Measurements from ENCODE around the gene TRIM37.
"Not testable (repeated sequence)": the region's sequence is repeated elsewhere in the genome, so short reads cannot be mapped to it uniquely, and the experiment has no call there.

The TRIM37 gene

DNA sequence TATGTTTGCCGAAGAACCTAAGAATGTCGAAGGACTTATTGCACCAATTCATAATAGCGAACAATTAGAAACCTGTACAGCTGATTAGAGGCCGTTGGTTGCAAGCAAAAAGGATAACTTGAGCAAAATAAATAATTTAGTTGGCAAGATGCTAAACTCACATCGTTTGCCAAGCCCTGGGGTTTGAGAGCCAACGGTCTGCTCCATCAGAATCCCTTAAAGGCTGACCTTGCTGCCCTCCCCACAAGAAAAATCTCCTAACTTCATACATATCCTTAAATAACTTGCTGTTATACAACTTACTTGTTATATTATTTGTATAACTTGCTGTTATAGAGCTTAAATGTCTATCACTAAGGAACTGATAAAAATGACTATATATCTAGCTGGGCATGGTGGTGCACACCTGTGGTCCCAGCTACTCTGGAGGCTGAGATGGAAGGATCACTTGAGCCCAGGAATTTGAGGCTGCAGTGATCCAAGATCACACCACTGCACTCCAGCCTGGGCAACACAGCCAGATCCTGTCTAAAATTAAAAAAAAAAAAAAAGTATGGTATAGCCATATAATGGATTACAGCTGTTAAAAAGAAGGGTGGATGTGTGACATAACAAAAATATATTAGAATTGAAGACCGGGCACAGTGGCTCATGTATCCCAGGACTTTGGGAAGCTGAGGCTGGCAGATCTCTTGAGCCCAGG, 1.9 kb upstream of the TRIM37 start:
- no peak for FAIRE-seq

DNA sequence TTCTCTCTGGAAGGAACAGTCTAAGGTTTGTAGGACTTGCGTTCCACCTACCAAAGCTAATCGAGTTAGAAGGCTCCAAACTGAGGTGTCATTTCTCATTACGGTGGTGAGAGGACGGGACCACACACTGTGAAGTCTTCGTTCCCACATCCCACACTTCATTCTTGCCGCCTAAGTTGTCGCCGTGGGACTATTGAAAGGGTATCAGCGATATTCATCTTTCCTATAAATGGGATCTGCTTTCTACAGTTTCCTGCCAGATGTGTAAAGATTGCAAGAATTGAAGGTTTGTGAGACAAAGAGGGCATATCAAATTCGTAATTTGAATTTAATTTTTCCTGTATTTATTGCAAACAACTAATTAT, 608 bp upstream of the TRIM37 start:
- no peak for FAIRE-seq

DNA sequence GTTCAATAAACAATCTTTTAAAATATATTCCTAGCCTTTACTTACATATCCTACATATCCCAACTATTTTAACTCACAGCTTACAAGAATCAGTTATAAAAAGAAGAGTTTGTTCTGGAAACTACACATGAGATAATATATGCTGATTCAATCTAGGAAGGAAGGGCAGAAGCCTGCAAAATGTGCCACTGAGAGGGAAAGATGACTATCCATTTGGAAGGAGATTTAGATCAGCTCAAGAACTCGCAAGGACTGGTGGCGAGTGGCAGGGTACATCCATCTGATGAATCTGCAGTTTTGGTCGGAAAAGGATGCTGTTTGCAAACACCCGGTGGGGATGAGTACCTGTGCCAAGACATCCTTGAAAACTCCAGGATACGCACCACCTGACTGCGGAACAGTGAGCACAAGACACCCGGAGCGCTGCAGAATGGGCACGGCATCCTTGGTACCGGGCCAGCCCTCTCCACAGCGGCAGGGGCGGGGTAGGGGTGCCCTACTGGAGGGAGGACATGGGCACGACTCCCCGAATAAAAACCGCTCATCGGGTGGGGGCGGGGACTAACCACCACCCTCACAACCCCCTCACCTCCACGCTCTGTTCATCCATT, 723 bp downstream of the TRIM37 start:
- no peak for FAIRE-seq

DNA sequence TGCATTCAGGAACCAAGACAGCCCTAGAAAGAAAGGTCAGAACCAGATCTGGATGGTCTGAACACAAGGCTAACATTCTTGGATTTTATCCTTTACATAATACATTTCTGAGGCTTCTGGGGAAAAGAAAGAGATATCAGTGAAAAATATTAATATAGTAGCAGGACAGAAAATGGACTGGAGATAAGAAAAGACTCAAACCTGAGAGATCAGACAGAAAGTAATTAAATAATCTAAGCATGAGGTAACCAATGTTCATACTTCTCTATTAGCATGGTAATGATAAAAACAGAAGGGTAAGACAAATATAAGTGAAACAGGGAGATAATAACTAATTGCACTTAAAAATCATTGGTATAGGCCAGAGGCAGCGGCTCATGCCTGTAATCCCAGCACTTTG, 5.5 kb downstream of the TRIM37 start:
- no peak for FAIRE-seq

DNA sequence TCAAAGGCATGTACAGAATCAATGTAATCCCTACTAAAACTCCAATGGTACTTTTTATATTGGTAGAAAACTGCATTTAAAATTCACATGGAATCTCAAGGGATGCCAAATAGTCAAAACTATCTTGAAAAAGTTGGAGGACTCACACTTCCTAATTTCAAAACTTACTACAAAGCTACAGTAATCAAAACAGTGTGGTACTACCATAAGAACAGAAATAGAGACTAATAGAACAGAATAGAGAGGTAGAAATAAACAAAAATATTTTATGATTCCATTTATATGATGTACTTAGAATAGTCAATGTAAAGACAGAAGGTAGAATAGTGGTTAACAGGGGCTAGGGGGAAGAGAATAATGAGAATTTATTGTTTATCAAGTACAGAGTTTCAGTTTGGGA, 8.8 kb downstream of the TRIM37 start:
- no peak for FAIRE-seq

DNA sequence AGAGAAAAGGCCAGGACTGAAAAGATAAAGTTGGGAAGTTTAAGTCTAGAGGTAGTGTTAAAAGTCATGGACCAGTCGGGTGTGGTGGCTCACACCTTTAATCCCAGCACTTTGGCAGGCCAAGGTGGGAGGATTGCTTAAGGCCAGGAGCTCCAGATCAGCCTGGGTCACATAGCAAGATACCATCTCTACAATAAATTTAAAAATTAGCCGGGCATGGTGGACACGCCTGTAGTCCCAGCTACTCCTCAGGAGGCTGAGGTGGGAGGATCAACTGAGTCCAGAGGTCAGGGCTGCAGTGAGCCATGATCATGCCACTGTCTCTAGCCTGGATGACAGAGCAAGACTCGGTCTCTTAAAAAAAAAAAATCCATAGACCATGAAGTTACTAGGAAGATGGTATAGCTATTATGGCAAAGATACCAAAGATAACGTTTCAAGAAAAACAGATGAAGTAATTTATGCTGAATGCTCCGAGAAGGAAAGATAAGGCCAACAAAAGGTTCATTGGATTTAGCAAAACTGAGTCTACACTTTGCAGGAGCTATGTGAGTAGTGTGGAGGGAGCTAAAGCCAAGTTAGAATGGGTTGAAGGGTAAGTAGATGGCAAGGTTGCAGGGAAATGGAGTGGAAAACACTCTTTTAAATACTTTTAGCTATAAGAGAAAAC, 11.7 kb downstream of the TRIM37 start:
- no peak for FAIRE-seq

DNA sequence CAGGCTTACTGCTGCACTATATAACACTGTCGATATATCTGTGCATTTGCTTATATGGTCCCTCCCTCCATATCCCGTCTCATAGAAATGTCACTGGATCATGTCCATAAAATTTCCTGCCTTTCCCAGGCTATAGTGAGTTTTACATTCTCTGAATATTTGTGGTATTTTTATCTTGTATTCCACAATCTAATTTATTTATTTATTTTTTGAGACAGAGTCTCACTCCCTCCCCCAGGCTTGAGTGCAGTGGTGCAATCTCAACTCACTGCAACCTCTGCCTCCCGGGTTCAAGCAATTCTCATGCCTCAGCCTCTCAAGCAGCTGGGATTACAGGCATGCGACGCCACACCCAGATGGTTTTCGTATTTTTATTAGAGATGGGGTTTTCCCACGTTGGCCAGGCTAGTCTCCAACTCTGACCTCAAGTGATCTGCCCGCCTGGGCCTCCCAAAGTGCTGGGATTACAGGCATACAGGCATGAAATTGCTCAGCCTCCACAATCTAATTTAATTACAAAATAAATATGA, 12.9 kb downstream of the TRIM37 start:
- FAIRE-seq = no peak

DNA sequence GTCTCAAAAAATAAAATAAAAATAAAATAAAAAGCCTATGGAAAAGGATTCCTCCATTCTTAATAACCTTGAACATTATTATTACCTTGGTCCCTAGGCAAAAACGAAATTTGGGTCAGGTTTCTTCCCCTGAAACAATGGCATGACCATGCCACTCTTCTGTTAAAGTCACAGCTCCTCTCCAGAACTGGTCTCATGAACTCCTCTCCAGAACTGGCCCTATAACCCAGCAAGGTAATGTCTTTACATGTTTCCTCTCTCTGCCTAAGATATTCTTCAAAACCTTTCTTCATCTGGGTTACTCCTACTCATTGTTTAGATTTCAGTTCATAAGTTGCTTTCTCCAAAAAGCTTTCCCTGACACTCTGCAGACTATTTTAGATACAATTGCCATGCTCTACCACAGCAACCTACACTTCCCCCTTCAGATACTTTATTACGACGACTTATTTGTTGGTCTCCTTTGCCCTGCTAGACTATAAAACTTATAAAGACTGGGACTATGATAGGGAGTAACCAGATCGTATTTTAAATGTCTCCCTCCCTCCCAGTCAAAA, 13.5 kb downstream of the TRIM37 start:
- no peak for FAIRE-seq

DNA sequence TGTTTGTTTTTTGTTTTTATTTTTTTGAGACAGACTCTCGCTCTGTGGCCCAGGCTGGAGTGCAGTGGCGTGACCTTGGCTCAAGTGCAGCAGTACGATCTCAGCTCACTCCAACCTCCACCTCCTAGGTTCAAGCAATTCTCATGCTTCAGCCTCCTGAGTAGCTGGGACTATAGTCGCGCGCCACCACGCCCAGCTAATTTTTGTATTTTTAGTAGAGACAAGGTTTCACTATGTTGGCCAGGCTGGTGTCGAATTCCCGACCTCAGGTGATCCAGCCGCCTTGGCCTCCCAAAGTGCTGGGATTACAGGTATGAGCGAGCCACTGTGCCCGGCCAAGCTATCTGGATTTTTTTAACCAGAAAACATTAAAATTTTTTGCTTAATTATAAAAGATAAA, 16.1 kb downstream of the TRIM37 start:
- not testable (repeated sequence) for FAIRE-seq

DNA sequence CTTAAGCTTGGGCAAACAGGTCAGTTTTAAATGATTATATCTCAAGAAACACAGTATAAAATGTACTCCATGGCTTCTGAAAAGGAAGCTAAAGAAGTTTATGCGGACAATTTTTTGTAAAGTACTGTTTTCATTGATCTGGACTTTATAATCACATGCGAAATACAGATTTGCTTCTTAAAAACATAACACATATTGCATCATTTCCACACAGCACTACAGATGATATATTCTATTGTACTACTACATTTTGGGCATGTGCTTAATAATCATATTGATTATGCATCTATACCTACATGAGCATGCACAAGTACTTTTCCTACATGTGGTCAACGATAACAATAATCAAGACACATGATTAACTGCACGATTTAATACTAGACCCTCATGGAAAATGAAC, 22.5 kb downstream of the TRIM37 start:
- FAIRE-seq = no peak

DNA sequence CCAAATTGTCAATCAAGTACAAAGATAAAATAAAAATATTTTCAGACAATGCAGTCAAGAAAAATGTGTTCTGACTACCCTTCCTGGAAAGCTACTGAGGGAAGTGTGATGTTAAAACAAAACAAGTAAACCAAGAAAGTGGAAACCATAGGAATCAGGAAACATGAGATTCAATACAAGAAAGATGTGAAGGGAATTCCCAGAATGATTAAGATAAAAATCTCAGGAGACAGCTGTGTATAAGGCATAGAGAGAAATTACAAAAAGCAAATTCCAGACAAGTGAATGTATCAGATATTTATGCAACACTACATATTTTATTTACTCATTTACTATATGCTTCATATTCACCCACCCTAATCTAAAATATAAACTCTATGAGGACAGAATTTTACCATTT, 32.2 kb downstream of the TRIM37 start:
- FAIRE-seq = no peak

DNA sequence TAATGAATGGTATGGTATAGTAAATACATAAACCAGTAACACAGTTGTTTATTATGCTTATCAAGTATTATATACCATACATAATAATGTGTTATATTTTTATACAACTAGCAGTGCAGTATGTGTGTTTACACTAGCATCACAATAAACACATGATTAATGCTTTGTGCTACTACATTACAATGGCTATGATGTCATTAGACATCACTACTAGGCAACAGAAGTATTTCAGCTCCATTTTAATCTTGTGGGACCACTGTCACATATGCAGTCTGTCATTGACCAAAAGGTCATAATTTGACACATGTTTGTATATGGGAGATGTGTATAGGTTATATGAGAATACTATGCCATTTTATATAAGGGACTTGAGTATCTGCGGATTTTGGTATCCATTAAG, 32.7 kb downstream of the TRIM37 start:
- no peak for FAIRE-seq

DNA sequence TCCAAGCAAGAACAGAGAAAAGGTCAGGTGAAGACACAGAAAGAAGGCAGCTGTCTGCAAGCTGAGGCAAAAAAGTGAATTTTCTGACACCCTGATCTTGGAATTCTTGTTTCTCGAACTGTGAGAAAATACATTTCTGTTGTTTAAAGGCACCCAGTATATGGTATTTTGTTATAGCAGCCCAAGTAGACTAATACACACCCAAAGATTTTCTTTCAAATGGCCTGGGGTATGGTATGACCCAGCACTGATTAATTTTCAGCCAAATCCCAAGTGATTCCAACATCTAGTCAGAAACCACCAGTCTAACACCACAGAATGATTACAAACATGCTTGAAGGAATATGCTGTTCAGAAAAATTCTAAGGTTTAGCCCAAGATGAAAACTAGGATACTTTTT, 36.8 kb downstream of the TRIM37 start:
- no peak for FAIRE-seq

DNA sequence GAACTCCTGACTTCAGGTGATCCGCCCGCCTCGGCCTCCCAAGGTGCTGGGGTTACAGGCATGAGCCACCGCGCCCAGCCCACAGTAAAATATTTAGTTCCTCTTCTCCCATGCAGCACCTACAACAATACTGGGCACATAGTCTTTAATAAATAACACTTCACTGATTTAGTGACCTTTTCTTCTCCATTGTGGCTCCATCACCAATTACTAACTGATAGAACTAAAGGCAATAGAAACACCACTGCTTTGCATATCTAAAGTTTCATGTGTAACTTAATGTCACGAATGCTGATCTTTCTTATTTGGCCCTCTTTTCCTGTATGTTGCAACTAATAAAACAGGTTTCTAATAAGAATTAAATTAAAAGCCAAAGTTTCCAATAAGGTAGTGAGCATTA, 38.9 kb downstream of the TRIM37 start:
- no peak for FAIRE-seq

DNA sequence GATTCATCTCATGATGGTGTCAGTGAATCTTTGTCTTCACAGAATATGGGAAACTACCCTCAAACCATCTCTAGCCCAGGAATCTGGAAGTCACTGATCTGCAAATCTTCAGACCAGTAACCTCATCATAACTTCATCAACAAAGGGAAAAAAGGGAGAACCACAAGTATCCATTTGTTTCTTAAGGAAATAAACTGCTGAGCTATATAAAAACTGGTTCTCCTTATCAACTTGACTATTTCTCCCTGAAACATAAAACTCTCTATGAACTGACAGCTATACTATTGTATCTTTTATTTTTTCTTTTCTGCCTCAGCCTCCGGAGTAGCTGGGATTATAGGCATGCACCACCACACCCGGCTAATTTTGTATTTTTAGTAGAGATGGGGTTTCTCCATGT, 39.3 kb downstream of the TRIM37 start:
- FAIRE-seq = no peak

DNA sequence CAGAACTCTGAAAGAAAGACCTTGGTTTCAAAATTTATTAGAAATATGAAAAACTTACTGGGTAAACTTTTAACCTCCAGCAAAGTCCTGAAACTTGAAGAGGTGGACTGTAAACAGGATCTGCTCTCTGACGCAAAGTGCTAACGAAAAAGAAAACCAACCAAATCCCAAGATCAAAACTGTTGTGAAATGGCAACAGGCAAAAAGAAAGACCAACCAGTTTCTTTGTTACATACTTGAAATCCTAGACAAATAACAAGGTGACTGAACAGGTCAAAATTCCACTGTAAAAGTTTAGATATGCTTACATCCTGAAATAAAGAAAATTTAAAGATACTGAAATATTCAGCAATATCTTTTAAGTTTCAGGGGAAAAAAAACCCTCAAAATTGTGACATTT, 44.2 kb downstream of the TRIM37 start:
- FAIRE-seq = no peak

DNA sequence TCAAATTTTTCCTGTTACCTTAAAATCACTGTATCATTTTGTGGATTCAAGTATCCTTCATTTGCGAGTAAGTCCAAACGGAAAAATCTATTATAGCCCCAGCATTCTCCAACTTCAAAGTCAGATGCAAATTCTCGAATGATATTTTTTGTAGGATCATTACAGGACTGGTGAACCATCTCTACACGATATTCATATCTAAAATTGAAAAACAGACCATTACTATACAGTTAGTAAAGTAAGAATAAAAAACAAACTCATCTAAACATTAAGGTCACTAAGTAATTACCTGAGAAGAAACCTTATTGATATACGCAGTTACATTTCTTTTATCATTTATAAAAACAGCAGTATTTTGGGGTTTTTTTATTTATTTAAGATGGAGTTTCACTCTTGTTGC, 49.8 kb downstream of the TRIM37 start:
- FAIRE-seq = no peak

DNA sequence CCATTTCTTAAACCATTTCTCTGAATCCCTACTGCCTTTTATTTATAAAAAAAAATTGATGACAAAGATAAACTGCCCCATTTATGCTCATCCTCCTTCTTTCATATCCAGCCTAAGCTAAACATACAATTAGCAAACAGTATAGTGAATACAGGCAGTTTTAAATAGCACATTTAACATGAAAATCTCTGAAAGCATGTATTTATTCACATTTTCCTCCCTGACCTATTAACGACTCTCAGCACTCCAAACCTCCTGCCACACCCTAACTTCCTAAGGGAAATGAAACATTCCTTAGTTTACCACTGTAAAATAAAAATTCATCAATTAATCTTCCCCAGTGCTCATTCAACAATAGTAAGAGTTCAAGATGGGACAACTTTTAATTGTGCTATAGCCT, 56.9 kb downstream of the TRIM37 start:
- no peak for FAIRE-seq

DNA sequence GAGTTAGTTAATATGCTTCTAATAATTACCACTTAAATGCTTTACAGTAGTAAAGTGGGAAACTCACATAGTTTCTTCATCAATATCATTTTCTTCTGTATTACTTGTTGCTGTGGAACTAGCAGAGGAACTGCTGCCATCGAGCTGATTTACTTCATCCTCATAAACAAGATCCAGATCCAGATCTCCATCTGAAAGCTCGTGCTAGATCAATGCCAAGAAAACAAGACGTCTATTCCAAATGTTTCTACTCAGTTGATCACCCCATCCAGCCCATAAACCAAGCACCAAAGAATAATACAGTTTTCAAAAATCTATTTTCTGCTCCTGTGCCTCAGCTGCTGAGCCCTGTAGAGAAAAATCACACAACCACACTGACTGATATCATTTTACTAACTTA, 59.1 kb downstream of the TRIM37 start:
- FAIRE-seq = no peak

DNA sequence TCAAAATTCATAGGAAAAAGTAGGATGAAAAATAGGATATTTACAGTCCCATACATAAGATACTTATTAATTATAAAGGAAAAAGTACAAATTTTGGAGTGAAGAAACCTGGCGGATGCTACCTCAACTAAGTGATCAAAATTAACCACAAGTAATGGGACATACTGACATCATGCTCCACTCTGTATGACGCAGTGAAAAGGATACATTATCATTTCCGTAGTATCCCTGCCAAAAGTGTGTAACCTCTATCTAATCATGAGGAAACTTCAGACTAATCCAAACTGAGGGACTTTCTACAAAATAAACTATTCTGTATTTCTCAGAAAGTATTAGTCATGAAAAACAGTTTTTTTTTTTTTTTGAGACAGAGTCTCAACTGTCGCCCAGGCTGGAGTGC, 60.5 kb downstream of the TRIM37 start:
- FAIRE-seq = no peak

DNA sequence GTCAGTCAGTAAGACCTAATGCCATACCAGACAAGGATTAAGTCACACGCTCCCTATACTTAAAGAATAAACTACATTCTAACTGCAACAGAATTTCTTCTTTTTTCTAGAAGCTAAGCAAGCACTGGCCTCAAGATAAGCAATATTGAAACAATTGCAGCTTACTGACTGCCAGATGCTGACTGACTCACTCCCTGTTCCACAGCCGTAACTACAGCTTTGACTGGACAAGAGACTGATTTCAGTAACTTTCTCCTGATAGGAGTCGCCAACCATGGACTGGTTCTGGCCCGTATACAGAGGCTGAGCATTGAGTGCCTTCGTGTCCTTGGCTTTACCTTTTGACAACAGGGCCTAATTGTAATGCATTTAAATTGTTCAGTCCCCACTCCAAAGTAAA, 67.9 kb downstream of the TRIM37 start:
- no peak for FAIRE-seq

DNA sequence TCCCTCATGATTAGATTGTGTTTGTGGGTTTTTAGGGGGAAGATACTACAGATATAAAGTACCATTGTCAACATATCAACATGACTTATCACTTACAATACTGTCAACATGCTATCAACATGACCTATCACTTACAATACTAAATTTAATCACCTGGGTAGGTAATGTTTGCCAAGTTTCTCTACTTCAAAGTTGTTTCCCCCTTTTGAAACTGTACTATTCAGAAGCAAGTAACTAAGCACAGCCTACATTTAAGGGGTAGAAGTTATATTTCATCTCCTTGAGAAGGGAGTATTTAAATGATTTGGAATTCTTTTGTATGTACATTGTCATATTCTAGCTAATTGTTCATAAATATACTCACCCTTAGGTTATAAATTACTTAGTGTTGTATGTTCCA, 68.7 kb downstream of the TRIM37 start:
- FAIRE-seq = no peak

DNA sequence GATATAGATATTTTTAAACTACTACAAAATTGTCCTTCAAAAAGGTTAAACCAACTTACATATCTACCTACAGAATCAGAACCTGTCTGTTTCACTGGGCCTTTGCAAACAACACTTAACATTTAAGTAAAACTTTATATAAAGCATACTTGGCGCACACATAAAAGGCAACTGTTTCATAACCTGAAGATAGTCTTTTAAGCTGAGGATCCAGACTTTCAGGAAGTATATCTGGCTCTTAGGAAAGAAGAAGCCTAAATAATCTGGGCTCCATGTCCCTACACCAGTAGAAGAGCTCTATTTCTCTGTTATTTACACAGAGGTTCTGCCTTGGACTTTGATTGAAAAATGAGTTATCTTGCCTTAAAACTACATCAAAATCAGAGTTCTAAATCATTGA, 75.9 kb downstream of the TRIM37 start:
- no peak for FAIRE-seq

DNA sequence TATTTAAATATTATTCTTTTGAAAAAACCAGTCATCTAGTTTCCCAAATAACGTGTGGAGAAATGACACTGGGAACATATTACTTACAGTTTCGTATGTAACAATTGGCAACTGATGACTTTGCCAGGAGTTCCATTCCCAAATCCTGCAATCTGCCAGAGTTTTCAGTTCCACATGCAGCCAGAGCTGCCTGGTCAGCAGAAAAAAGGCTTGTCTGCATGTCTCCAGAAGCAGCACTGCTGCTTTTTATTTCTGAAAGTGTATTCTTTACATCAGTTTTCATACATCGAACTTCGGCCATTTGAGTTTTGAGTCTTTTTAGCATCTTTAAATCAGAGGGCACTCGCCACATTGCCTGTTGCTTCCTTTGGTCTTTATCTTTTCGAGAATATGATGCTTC, 78.4 kb downstream of the TRIM37 start:
- no peak for FAIRE-seq

Data from TTC549 (cell line).